ENCODE data around the gene EPHB6. TPM values are rescaled to one million over a fixed set of nuclear protein-coding genes. Genes with fewer than 3 reads are reported as not detected.

Gene EPHB6
- total RNA-seq, 1 donor from 2014 or later = 3.8 TPM

- Mint-ChIP-seq H3K36me3 (ENCODE audit: low read depth, unreplicated experiment) (no peaks in the 10 kb centered on the region), H3K27ac (ENCODE audit: unreplicated experiment) (no peak overlapping the region), H3K4me3 (ENCODE audit: unreplicated experiment) (no peak overlapping the region), H3K27me3 (ENCODE audit: unreplicated experiment) (peaks cover 7% of the 10 kb centered on the region), H3K4me1 (ENCODE audit: unreplicated experiment) (peaks cover 23% of the 10 kb centered on the region), H3K9me3 (ENCODE audit: unreplicated experiment) (no peaks in the 10 kb centered on the region)
- no peak for TF ChIP-seq CTCF (IDR thresholded peaks at IDR 0.05; ENCODE audit: unreplicated experiment)
- DNase-seq (ENCODE audit: low spot score) = no peak
Measured at GRCh38 chr7:142916508-142916907, 61.6 kb downstream of the EPHB6 start.

GRCh38 chr7:142917447-142917846 is 62.6 kb downstream of the EPHB6 start:
- Mint-ChIP-seq H3K4me3 (ENCODE audit: unreplicated experiment) (no peak overlapping the region), H3K4me1 (ENCODE audit: unreplicated experiment) (peaks cover 23% of the 10 kb centered on the region), H3K27me3 (ENCODE audit: unreplicated experiment) (peaks cover 7% of the 10 kb centered on the region), H3K9me3 (ENCODE audit: unreplicated experiment) (no peaks in the 10 kb centered on the region), H3K36me3 (ENCODE audit: low read depth, unreplicated experiment) (no peaks in the 10 kb centered on the region), H3K27ac (ENCODE audit: unreplicated experiment) (no peak overlapping the region)
- DNase-seq (ENCODE audit: low spot score) = no peak
- TF ChIP-seq CTCF (IDR thresholded peaks at IDR 0.05; ENCODE audit: unreplicated experiment) = no peak

GRCh38 chr7:142918901-142919300 is 64.0 kb downstream of the EPHB6 start:
- Mint-ChIP-seq H3K4me1 (ENCODE audit: unreplicated experiment) (peaks cover 11% of the 10 kb centered on the region), H3K27me3 (ENCODE audit: unreplicated experiment) (peaks cover 5% of the 10 kb centered on the region), H3K27ac (ENCODE audit: unreplicated experiment) (no peak overlapping the region), H3K36me3 (ENCODE audit: low read depth, unreplicated experiment) (no peaks in the 10 kb centered on the region), H3K9me3 (ENCODE audit: unreplicated experiment) (no peaks in the 10 kb centered on the region), H3K4me3 (ENCODE audit: unreplicated experiment) (no peak overlapping the region)
- no peak for TF ChIP-seq CTCF (IDR thresholded peaks at IDR 0.05; ENCODE audit: unreplicated experiment)
- DNase-seq (ENCODE audit: low spot score) = no peak

DNA sequence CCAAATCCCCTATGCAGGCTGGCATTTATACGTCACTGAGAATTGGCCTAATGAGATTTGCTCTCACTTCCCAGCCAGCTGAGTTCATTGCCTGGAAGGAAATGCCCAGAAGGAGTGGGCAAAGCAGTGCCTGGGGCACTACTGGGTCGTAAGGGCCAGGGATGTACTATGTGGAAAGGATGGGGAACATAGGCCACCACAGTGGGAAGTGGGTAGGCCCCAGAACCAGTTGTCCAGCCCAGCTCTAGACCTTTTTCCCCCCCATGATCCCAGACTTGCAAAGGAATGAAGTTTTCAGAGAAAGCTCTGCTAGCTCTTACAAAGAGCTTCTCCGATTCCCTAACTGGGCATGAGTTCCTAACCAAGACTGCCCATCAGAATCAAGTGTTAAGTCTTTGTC is 64.8 kb downstream of the EPHB6 start:
- H3K9me3 Mint-ChIP-seq (ENCODE audit: unreplicated experiment) = no peaks in the 10 kb centered on the region
- DNase-seq (ENCODE audit: low spot score) = no peak
- no peak overlapping the region for H3K4me3 Mint-ChIP-seq (ENCODE audit: unreplicated experiment)
- no peaks in the 10 kb centered on the region for H3K36me3 Mint-ChIP-seq (ENCODE audit: low read depth, unreplicated experiment)
- peaks cover 3% of the 10 kb centered on the region for H3K4me1 Mint-ChIP-seq (ENCODE audit: unreplicated experiment)
- no peaks in the 10 kb centered on the region for H3K27me3 Mint-ChIP-seq (ENCODE audit: unreplicated experiment)
- TF ChIP-seq CTCF (IDR thresholded peaks at IDR 0.05; ENCODE audit: unreplicated experiment) = no peak
- no peak overlapping the region for H3K27ac Mint-ChIP-seq (ENCODE audit: unreplicated experiment)

Other genes starting within 250 kb of the EPHB6 start
- 0.82 TPM for gene PRSS1, start 105.6 kb upstream of the EPHB6 start, total RNA-seq (ENCODE audit: unreplicated experiment)
- gene PRSS2, start 84.1 kb upstream of the EPHB6 start, total RNA-seq (ENCODE audit: unreplicated experiment) = 2.0 TPM
- gene TRPV6, start 30.7 kb downstream of the EPHB6 start, total RNA-seq (ENCODE audit: unreplicated experiment) = not detected
- not detected for gene TRPV5, start 78.7 kb downstream of the EPHB6 start, total RNA-seq (ENCODE audit: unreplicated experiment)
- not detected for gene LLCFC1, start 84.4 kb downstream of the EPHB6 start, total RNA-seq (ENCODE audit: unreplicated experiment)
- gene KEL, start 107.3 kb downstream of the EPHB6 start, total RNA-seq (ENCODE audit: unreplicated experiment) = 0.74 TPM
- not detected for gene OR9A2, start 172.1 kb downstream of the EPHB6 start, total RNA-seq (ENCODE audit: unreplicated experiment)
- gene OR6V1, start 197.3 kb downstream of the EPHB6 start, total RNA-seq (ENCODE audit: unreplicated experiment) = not detected